Measurements from ENCODE around the gene ERP44.

DNA sequence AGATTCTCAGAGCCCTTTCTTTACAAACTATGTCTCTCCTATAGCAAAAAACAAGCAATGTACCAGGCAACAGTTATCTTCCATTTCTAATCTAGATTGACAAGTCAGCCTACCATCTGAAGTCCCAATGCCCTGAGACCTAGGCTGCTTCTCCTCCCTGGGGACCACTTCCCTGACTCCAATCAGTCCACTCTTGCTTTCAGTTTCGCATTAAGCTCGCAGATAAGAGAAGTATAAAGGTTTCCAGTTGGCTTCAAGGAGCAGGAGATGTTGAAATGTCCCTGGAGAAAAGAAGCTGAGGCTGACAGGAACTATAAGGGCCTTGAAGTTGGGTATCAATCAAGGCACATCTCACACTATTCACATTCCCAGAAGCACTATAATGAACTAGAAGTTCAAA, 32.3 kb downstream of the ERP44 start:
- TF ChIP-seq POLR2AphosphoS5 (IDR thresholded peaks at IDR 0.05; ENCODE audit: low read depth, low read length) (no peak), POLR2A (IDR thresholded peaks at IDR 0.05; ENCODE audit: low read depth, low read length) (no peak), TAF1 (IDR thresholded peaks at IDR 0.05; ENCODE audit: borderline replicate concordance, low read depth, low read length) (no peak)
